Fibroblast of mammary gland (primary cell): ENCODE measurements around the gene KLK2.

ENCODE experiments used
- DNase-seq: peaks from one replicate; pipeline ENCODE4 v3.0.0-alpha.2; 2010; ENCODE audit warnings: low read depth
- H3K4me3 ChIP-seq: 2 replicates; pipeline ENCODE4 v1.5.1; 2011; ENCODE audit warnings: low read depth, mild to moderate bottlenecking, low read length, moderate library complexity; ENCODE audit not compliant: control insufficient read depth
- CTCF ChIP-seq: conservative IDR thresholded peaks from 2 replicates; pipeline ENCODE4 v1.5.1; 2011; ENCODE audit warnings: low read depth, low read length, inconsistent platforms; ENCODE audit not compliant: control insufficient read depth, insufficient read depth

The KLK2 gene

GRCh38 chr19:50837300-50837699 lies 35.9 kb upstream of the KLK2 start:
- no peak overlapping the region for H3K4me3 ChIP-seq
- no peak for DNase-seq
- no peak for TF ChIP-seq CTCF

DNA sequence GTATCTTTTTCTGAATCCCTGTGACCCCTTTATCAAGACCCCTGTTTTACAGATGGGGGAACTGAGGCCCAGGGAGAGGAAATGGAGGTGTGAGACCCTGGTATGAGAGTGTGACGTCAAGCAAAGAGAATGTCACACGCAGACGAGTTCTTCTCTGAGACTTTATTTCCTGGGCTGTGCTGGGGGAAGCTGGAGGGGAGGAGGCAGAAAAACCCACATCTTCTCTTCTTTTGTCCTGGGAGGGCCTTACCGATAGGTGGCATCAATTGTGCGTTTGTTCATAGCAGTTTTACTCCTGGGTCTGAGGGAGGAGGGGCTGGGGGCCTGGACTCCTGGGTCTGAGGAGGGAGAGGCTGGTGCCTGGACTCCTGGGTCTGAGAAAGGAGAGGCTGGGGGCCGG lies 35.0 kb upstream of the KLK2 start:
- peak; percentile 18 for TF ChIP-seq CTCF
- no peak for DNase-seq
- no peak overlapping the region for H3K4me3 ChIP-seq

DNA sequence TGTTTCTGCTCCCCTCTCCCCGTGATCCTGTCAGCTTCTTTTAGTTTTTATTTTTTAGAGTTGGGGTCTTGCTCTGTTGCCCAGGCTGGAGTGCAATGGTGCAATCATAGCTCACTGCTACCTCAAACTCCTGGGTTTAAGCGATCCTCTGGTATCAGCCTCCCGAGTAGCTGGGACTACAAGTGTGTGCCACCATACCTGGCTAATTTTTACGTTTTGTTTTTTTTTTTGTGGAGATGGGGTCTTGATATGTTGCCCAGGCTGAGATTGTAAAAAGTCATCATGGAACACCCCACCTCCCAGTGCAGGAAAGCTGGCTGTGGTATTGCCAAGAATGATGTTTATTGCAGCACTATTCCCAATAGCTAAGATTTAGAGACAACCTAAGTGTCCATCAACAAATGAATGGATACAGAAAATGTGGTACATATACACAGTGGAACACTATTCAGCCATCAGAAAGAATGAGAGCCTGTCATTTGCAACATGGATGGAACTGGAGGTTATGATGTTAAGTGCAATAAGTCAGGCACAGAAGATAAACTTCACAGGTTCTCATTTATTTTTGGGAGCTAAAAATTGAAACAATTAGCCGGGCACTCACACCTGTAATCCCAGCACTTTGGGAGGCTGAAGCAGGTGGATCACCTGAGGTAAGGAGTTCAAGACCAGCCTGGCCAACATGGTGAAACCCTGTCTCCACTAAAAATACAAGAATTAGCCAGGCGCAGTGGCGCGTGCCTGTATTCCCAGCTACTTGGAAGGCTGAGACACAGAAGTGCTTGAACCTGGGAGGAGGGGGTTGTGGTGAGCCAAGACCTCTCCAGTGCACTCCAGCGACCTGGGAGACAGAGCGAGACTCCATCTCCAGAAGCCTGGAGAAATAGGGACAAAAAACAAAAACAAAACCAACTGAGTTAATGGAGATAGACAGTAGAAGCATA lies 33.3 kb upstream of the KLK2 start:
- TF ChIP-seq CTCF = no peak
- DNase-seq = no peak
- no peak overlapping the region for H3K4me3 ChIP-seq

DNA sequence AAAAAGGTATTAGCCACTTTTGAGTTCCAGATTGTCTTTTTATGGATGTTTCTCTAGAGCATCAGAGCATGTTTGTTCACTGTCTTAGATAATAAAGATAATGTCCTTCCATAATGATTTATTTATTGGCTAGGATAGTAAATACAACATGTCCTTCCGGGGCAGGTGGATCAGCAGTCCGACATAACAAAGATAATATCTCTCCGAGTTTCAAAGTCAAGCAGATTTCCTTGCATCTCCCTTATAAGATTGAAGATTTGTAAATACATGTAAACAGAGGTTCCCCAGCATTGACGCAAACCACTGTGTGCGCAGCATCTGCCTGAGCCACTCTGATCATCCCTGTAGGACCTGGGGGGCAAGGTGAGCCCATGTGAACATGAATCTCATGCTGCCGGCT lies 31.1 kb upstream of the KLK2 start:
- no peak for TF ChIP-seq CTCF
- DNase-seq = no peak
- no peak overlapping the region for H3K4me3 ChIP-seq

DNA sequence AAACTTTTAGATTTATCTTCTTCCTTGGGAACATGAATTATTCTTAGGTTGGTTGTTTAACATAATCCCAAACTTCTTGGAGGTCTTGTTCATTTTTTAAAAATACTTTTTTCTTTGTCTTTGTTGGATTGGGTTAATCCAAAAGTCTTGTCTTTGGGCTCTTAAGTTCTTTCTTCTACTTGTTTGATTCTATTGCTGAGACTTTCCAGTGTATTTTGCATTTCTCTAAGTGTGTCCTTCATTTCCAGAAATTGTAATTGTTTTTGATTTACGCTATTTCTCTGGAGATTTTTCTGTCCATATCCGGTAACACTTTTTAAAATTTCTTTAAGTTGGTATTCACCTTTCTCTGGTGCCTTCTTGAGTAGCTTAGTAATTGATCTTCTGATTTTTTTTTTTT lies 30.0 kb upstream of the KLK2 start:
- TF ChIP-seq CTCF = no peak
- DNase-seq = no peak
- no peak overlapping the region for H3K4me3 ChIP-seq

GRCh38 chr19:50843701-50844221 lies 29.5 kb upstream of the KLK2 start:
- no peak for TF ChIP-seq CTCF
- no peak for DNase-seq
- no peak overlapping the region for H3K4me3 ChIP-seq
